GM21515 (cell line): ENCODE results near the gene LEKR1.
"Not testable (repeated sequence)": the region's sequence is repeated elsewhere in the genome, so short reads cannot be mapped to it uniquely, and the experiment has no call there.

Experiments
- ATAC-seq: cut with Tn5 transposase; IDR thresholded peaks from one replicate; pipeline ENCODE4 v1.9.1; 2021; ENCODE audit not compliant: unreplicated experiment

Gene LEKR1

GRCh38 chr3:156826144-156826895 lies at the start of gene LEKR1:
TSS of gene LEKR1 (plus strand) at chr3:156826353. CDS start at chr3:156829330, 2,977 bp downstream.
- peak; percentile 93 for ATAC-seq

GRCh38 chr3:156776871-156777270 lies 49.3 kb upstream of the LEKR1 start:
- ATAC-seq = no peak

DNA sequence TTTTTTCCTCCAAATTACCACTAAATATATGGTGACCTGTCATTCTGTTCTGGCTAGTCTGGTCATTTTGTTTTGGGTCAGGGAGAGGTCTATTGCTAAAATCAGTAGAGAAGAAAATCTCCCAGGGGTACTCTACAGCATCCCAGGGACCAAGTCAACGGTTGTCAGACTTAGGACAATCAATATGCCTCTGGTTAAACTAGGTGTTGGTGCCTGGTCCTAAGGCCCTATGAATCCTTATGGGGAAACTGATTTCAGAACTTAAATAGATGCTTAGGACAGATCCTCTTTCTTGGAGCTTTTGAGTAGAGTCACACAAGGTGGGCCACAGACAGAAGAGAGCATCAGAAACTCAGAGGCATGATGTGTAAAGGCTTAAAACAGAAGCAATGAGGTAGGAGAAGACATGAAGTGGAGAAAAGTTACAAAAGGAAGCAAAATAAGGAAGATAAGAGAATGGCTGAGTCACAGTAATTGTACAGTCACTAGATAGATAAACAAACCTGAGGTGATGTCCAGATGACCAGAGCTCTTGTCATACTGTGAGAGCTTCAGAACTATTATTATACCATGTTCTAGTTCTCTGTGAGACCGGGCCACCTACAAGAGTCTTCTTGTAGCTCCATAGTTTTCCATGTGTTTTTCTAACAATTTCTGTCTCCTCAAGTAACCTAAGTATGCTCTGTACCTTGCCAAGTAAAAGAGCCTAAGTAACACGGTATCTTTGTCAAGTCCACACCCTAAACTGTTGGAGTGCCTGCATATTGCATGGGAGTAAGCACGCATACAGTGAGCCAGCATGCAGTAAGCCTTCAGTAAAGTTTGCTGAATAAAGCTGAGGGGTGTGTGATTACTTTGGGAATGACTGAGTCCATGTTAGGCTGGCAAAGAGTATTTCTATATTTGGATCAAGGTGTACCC lies 44.6 kb upstream of the LEKR1 start:
- no peak for ATAC-seq

DNA sequence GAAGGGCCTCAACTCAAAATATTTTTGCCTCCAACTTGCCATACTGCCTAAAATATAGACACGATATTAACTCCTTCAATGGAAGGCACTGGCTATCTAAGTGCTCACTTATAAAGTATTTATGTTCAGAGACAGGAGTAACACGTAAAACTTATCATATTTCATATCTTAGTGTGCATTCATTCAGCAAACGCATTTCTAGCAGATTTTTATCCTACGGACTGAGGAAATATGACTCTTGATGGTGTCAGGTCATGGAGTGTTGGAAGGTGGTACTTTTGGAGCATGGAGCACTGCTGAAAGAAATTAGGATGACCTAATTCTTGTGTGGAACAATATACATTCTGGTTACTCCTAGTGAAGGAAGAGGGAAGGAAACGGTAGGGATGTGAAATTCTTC lies 43.8 kb upstream of the LEKR1 start:
- ATAC-seq = no peak

DNA sequence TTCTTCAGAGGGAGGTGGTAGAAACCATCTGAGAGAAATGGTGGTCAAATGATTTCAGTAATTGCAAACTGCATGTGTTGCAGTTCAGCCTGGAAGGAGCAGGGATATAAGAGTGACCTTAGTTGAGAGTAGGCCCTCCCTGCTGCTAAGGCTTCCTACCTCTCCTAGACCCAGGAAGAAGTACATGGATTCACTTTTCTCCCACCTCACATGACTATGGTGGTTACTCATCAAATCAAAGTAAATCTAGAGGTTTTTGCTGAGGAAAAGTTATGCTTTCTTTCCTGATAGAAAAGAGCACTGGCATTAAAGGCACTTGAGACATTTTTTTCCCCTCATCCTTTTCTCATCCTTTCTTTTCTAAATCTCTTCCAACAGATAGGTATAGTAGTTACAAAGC lies 43.2 kb upstream of the LEKR1 start:
- no peak for ATAC-seq

DNA sequence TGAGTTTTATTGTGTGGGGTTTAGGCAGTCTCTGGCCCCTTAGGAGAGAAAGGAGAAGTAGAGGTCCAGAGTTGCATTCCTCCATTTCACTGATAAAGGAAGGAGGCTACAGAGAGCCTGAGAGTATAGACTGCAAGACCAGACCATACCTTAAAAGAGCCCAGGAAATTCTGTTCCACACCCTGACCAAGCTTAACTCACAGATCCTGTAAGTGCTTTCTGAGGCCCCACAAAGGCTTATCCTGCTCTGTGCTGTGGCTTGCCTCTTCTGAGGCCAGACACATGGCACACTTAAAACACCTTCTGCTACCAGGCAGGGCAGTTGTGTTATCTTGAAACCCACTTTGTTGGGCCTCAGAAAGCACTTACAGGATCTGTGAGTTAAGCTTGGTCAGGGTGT lies 39.2 kb upstream of the LEKR1 start:
- ATAC-seq = no peak

GRCh38 chr3:156787926-156788663 lies 38.1 kb upstream of the LEKR1 start:
- peak; percentile 63 for ATAC-seq

DNA sequence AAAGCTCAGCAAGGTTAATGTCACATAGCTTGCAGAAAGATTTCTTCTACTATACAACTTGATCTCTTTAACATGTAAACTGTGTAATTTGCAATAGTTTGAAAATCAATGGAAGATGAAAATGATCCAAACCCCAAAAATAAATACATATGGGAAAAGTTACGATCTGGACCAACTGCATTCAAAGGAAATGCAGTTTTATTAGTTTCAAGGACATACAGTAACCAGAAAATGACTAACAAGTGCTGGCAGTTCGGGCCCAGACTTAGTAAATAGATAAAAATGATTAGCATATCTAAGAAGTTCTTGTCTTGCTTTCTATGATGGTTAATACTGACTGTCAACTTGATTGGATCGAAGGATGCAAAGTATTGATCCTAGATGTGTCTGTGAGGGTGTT lies 37.3 kb upstream of the LEKR1 start:
- no peak for ATAC-seq

DNA sequence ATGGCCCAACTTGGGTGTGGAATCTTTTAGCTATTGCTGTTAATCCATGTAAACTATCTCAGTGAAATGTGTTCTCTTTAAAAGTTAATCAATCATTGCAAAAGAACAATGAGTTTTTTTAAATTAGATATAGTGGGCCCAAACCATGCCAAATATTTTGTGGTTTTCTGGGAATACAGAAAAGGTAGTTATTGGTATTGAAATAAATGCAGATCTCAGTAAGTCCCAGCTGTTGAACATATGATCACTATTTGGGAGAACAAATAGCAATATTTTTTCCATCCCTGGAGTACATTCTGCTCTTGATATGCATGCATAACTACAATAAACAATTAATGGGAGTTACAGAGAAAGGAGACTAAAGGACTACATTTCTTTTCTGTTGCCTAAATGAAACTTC lies 36.0 kb upstream of the LEKR1 start:
- ATAC-seq = no peak

DNA sequence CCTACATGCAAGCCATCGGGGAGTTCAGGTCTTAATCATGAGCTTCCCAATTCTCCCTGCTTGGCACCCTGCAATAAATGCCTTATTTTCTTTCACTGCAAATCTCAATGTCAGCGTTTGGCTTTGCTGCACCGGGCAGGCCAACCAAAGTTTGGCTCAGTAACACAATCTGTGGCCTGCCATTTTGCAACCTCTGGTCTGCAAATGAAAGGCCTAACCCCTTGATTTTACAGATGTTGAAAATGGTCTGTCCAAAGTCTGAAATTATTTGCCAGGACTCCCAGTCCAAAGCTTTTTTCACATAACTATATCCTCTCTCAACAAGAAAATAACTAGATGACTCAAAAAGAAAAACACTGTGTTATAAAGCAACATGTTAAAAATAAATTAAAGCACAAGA lies 34.0 kb upstream of the LEKR1 start:
- ATAC-seq = no peak

GRCh38 chr3:156792536-156792935 lies 33.6 kb upstream of the LEKR1 start:
- no peak for ATAC-seq

GRCh38 chr3:156792945-156793344 lies 33.2 kb upstream of the LEKR1 start:
- ATAC-seq = no peak

DNA sequence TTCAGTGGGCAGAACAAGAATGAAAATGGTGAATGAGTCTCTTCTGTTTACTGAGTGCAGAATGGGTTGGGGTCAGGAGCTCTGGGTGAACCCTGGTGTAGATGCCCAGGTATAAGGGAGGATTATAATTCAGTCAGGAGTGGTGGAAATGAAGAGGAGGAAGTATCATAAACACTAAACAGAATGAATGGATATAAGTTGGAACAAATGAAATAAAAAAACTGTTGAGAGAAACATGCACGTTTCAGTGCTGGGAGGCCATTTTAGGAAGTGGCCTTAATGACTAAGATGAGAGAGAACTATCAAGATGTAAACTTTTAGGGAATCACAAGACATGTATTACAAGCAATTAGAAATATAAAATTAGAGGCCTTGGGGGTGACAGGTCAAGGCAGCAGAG lies 32.8 kb upstream of the LEKR1 start:
- no peak for ATAC-seq

GRCh38 chr3:156793851-156794250 lies 32.3 kb upstream of the LEKR1 start:
- no peak for ATAC-seq

DNA sequence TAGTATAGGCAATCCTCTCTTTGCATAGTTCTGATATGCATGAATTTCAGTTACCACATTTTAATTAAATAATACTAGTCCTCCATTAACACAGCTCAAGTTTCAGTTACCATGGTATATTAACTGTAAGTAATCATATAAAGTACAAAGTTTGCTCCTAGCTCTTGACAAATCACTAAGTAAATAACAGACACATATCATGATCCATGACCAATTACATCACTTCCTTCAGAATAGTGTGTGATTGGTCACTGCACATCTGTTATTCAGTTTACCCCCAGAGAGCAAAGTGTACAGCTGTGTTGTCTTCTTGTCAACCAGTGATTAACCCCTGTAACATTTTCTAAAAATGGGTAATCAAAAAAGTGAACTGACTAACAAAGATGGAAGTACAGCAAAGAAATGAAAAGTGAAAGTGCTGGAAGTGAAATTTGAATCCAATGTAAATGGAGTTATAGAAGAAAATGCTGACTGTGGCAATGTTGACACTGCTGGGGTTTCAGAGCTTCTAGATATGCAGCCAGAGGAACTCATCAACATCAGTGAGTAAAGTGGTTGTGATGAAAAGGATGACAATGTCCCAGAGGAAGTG lies 30.2 kb upstream of the LEKR1 start:
- no peak for ATAC-seq

- ATAC-seq = no peak
Measured at GRCh38 chr3:156797368-156797767, 28.8 kb upstream of the LEKR1 start.

GRCh38 chr3:156800287-156800686 lies 25.9 kb upstream of the LEKR1 start:
- not testable (repeated sequence) for ATAC-seq

GRCh38 chr3:156801746-156802145 lies 24.4 kb upstream of the LEKR1 start:
- no peak for ATAC-seq

GRCh38 chr3:156802821-156803606 lies 23.1 kb upstream of the LEKR1 start:
- no peak for ATAC-seq
